Uterus (tissue), 2 donors: Measurements from ENCODE around the gene BBS9.

Experiments
- POLR2A ChIP-seq, 2 donors: fragments of 450-650 bp; IDR thresholded peaks; one replicate each; pipeline ENCODE4 v1.6.1; 2016; ENCODE audit warnings: antibody characterized with exemption in 2 of 2, mild to moderate bottlenecking in 1 of 2, moderate library complexity in 1 of 2
- TF ChIP-seq, protein P1 (sequence below), 4 experiments: fragments of 200-600 bp in 2 of 4; fragments of 450-650 bp in 2 of 4; sonication (generic) in 2 of 4; IDR thresholded peaks; one replicate each; pipeline ENCODE4 v1.5.1; 2016 to 2019; ENCODE audit warnings: antibody characterized with exemption in 4 of 4, mild to moderate bottlenecking in 2 of 4, moderate library complexity in 1 of 4

DNA sequence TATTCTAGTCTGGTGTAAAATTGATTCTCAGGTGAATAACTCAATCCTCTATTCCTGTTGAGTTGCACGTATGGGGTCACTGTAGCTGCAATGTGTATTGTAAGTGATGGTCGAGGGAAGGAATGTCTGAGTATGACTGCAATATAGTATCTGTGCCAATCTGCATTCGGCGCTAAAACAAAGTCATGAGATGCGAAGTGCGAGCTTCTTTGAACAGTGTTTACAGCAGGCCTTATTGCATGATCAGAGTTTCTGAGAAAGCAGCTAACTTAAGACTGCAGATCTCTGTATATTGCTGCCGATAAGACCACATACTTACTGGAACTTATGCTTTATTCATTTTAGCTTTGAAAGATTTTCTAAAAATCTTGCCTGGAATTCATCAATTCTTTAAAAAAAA is 434.3 kb downstream of the BBS9 start:
- TF ChIP-seq, protein P1, sequence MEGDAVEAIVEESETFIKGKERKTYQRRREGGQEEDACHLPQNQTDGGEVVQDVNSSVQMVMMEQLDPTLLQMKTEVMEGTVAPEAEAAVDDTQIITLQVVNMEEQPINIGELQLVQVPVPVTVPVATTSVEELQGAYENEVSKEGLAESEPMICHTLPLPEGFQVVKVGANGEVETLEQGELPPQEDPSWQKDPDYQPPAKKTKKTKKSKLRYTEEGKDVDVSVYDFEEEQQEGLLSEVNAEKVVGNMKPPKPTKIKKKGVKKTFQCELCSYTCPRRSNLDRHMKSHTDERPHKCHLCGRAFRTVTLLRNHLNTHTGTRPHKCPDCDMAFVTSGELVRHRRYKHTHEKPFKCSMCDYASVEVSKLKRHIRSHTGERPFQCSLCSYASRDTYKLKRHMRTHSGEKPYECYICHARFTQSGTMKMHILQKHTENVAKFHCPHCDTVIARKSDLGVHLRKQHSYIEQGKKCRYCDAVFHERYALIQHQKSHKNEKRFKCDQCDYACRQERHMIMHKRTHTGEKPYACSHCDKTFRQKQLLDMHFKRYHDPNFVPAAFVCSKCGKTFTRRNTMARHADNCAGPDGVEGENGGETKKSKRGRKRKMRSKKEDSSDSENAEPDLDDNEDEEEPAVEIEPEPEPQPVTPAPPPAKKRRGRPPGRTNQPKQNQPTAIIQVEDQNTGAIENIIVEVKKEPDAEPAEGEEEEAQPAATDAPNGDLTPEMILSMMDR (IDR thresholded peaks at IDR 0.05): no peak
- TF ChIP-seq POLR2A (IDR thresholded peaks at IDR 0.05): no peak
